Endothelial cell of umbilical vein (primary cell): Measurements from ENCODE around the gene THBS3. TPM values are rescaled to one million over a fixed set of nuclear protein-coding genes. Genes with fewer than 3 reads are reported as not detected.

Experiments used
- BruUV-seq: library from RNA; stranded (reverse); fragments of 400-500 nt; replicated peaks from 2 replicates; lab custom pipeline; 2021; lab: Mats Ljungman, UMichigan
- CTCF ChIA-PET: fragments of 300-600, 350-600 bp; sonication (Branson Sonifier 250); formaldehyde crosslinking; loops from one replicate; lab custom pipeline; 2021; ENCODE audit warnings: antibody characterized with exemption, inconsistent platforms; lab: Charles Lee
- POLR2A ChIA-PET: fragments of 300-600, 350-600 bp; sonication (Branson Sonifier 250); formaldehyde crosslinking; loops from one replicate; lab custom pipeline; 2021; ENCODE audit warnings: antibody characterized with exemption, inconsistent platforms; lab: Charles Lee
- DNase-seq: peaks from one replicate; pipeline ENCODE4 v3.0.0-alpha.2; 2011; ENCODE audit warnings: low read depth, low spot score
- FAIRE-seq: peaks from 2 replicates; lab custom pipeline; 2011; peaks lifted over from hg19 to GRCh38; lab: Jason Lieb, UNC
- H2AFZ ChIP-seq: 2 replicates; pipeline ENCODE4 v1.6.0; 2012; ENCODE audit warnings: low read depth, low read length, control low read depth, inconsistent platforms
- H3K27ac ChIP-seq: 2 replicates; pipeline ENCODE4 v1.5.1; 2011; ENCODE audit warnings: low read depth, mild to moderate bottlenecking, control low read depth, low read length, moderate library complexity; ENCODE audit not compliant: insufficient read depth
- H3K27me3 ChIP-seq, 2 experiments: 2 replicates each; pipeline versions ENCODE4 v1.6.0 to v1.6.1; 2011; ENCODE audit warnings: low read length in 2 of 2, mixed read lengths in 1 of 2; ENCODE audit not compliant: control insufficient read depth in 2 of 2, insufficient read depth in 2 of 2
- H3K36me3 ChIP-seq, 2 experiments: 2 replicates in 1 of 2; 3 replicates in 1 of 2; pipeline ENCODE4 v1.5.1; 2011; ENCODE audit warnings: low read length in 2 of 2, mild to moderate bottlenecking in 1 of 2, moderate library complexity in 1 of 2; ENCODE audit not compliant: control insufficient read depth in 2 of 2, insufficient read depth in 2 of 2; ENCODE audit errors: extremely low read depth in 1 of 2
- H3K4me1 ChIP-seq: 3 replicates; pipeline ENCODE4 v1.5.1; 2011; ENCODE audit warnings: mild to moderate bottlenecking, low read length; ENCODE audit not compliant: control insufficient read depth, insufficient read depth; ENCODE audit errors: extremely low read depth
- H3K4me2 ChIP-seq: 2 replicates; pipeline ENCODE4 v1.6.1; 2011; ENCODE audit warnings: low read length, control low read depth, mixed read lengths; ENCODE audit not compliant: insufficient read depth
- H3K4me3 ChIP-seq, 3 experiments: fragments of 200-600 bp in 1 of 3; sonication (generic), shearing (Covaris generic) in 1 of 3; replicated peaks in 1 of 3; 2 replicates each; pipeline ENCODE4 v1.5.1; 2011 to 2016; ENCODE audit warnings: control low read depth in 3 of 3, low read length in 3 of 3, mild to moderate bottlenecking in 2 of 3, inconsistent platforms in 1 of 3, low read depth in 1 of 3, moderate library complexity in 1 of 3; ENCODE audit not compliant: insufficient read depth in 1 of 3
- H3K79me2 ChIP-seq: 2 replicates; pipeline ENCODE4 v1.6.0; 2012; ENCODE audit warnings: low read length, inconsistent platforms; ENCODE audit not compliant: control insufficient read depth, insufficient read depth
- H3K9ac ChIP-seq: replicated peaks from 2 replicates; pipeline ENCODE3; 2011; ENCODE audit warnings: low read length, control low read depth; ENCODE audit not compliant: insufficient read depth; ENCODE audit errors: extremely low read depth
- H3K9me1 ChIP-seq: replicated peaks from 3 replicates; pipeline ENCODE4 v1.6.0; 2011; ENCODE audit warnings: mild to moderate bottlenecking, low read length; ENCODE audit not compliant: control insufficient read depth, insufficient read depth; ENCODE audit errors: extremely low read depth
- H3K9me3 ChIP-seq: replicated peaks from 2 replicates; pipeline ENCODE4 v1.5.1; 2012; ENCODE audit warnings: low read length, inconsistent platforms; ENCODE audit not compliant: control insufficient read depth, insufficient read depth
- H4K20me1 ChIP-seq: replicated peaks from 2 replicates; pipeline ENCODE3; 2011; ENCODE audit warnings: mild to moderate bottlenecking, low read length; ENCODE audit not compliant: control insufficient read depth, insufficient read depth; ENCODE audit errors: extremely low read depth
- CTCF ChIP-seq, 2 donors: IDR thresholded peaks; 1 replicate in 1 of 2; 2 replicates in 1 of 2; pipeline ENCODE4 v1.5.1; 2011; ENCODE audit warnings: low read length in 2 of 2, mild to moderate bottlenecking in 2 of 2, moderate library complexity in 2 of 2, control low read depth in 1 of 2, inconsistent platforms in 1 of 2, low read depth in 1 of 2; ENCODE audit not compliant: insufficient read depth in 1 of 2; ENCODE audit errors: extremely low read depth in 1 of 2
- EZH2 ChIP-seq: IDR thresholded peaks from 2 replicates; pipeline ENCODE4 v1.6.1; 2012; ENCODE audit warnings: borderline replicate concordance, low read depth, mild to moderate bottlenecking, moderate library complexity, low read length, inconsistent platforms; ENCODE audit not compliant: severe bottlenecking
- FOS ChIP-seq: IDR thresholded peaks from 2 replicates; pipeline ENCODE4 v1.6.1; 2011; ENCODE audit warnings: mild to moderate bottlenecking, low read length, moderate library complexity, borderline replicate concordance; ENCODE audit not compliant: insufficient read depth
- GATA2 ChIP-seq: IDR thresholded peaks from 2 replicates; pipeline ENCODE4 v1.7.0; 2011; ENCODE audit warnings: low read depth, mild to moderate bottlenecking, moderate library complexity, mixed read lengths, low read length; ENCODE audit not compliant: insufficient read length, insufficient read depth
- JUN ChIP-seq: IDR thresholded peaks from 2 replicates; pipeline ENCODE4 v1.6.1; 2011; ENCODE audit warnings: borderline replicate concordance, low read depth; ENCODE audit not compliant: insufficient read length, insufficient read depth
- MYC ChIP-seq: IDR thresholded peaks from one replicate; pipeline ENCODE4 v1.6.1; 2011; ENCODE audit warnings: mild to moderate bottlenecking, low read depth, low read length
- POLR2A ChIP-seq: IDR thresholded peaks from 2 replicates; pipeline ENCODE4 v1.6.1; 2012; ENCODE audit warnings: low read depth, mild to moderate bottlenecking, control low read depth, low read length
- POLR2AphosphoS5 ChIP-seq: IDR thresholded peaks from 2 replicates; pipeline ENCODE4 v1.6.1; 2012; ENCODE audit warnings: low read depth, mild to moderate bottlenecking, control low read depth, low read length, moderate library complexity; ENCODE audit not compliant: insufficient read depth
- dilution Hi-C: fragments of 300-500 bp; cut with MboI; formaldehyde crosslinking; loops from one replicate; pipeline ENCODE4 v1.15.0; 2019; ENCODE audit warnings: low sequenced_read_pairs; ENCODE audit not compliant: extremely low pct_ligation_motif_present
- intact Hi-C: fragments of 100-400 bp; cut with micrococcal nuclease; formaldehyde crosslinking; loops from one replicate; pipeline ENCODE4 v1.10.0; 2022
- polyA plus RNA-seq, 4 experiments: library from polyadenylated mRNA; depleted of rRNA in 3 of 4; stranded (reverse) in 3 of 4; unstranded in 1 of 4; fragments of >200 nt; gene quantifications; 2 replicates each; pipeline versions ENCODE4 v1.2.1 to v1.2.3, GENCODE V29; 2011 to 2012; ENCODE audit warnings: missing spikeins in 1 of 4
- total RNA-seq: library from RNA; stranded (reverse); gene quantifications from 2 replicates; pipeline ENCODE4 v1.2.3, GENCODE V29; 2021

THBS3 gene
- total and polyA plus RNA-seq, 2 donors (not counting 3 experiments of a cell fraction or from before 2014, with no cell fraction given), result 23.6 to 25.7 TPM

DNA sequence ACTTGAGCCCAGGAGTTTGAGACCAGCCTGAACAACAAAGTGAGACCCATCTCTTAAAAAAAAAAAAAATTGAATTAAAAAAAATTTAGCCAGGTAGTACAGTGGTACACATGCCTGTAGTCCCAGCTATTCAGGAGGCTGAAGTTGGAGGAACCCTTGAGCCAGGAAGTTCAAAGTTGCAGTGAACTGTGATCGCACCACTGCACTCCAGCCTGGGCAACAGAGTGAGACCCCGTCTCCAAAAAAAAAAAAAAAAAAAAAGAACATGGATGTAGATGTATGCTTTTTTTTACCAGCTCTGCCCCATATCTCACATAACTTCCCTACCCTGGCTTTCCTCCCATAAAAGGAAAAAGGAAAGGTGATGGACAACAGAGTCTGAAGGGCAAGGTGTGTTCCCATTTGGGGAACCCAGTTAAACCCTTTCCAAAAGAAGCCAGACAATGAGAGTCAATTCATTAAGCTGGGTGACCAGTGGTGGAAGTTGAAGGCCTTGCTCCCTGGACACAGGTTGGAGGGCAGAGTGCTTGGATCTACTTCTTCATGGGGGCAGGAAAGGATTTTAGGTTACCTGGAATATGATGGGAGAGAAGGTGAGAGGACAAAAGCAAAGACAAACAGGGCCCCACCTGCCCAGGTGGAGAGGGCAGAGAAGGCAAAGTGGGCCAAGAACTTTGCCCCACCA is 37.5 kb downstream of the THBS3 start:
- POLR2A ChIA-PET, result interaction anchor here (0.7 kb wide), 1 partner anchor 40 kb away, joined by 4 read pairs; no protein-coding TSS in a partner anchor
- no TSS peak for BruUV-seq
- dilution Hi-C loops, result no loop called here

More for the DNA sequence above, 37.5 kb downstream of the THBS3 start:
- H3K9me3 ChIP-seq, result no peaks in the 10 kb centered on the region
- H3K4me1 ChIP-seq, result peaks cover 28% of the 10 kb centered on the region
- H3K36me3 ChIP-seq, result peaks cover 3 to 9% of the 10 kb centered on the region in 2 experiments
- intact Hi-C loops, result no loop called here
- H3K4me3 ChIP-seq, result no peak overlapping the region
- CTCF ChIA-PET, result interaction anchor here (1.2 to 8.3 kb wide), 3 partner anchors 46 to 85 kb away, joined by 3 to 673 read pairs (median 5); no protein-coding TSS in a partner anchor
- peaks cover 16% of the 10 kb centered on the region for H3K79me2 ChIP-seq
- no peaks in the 10 kb centered on the region for H3K27me3 ChIP-seq
- no peak overlapping the region for H3K9ac ChIP-seq
- no peaks in the 10 kb centered on the region for H4K20me1 ChIP-seq
- H3K27ac ChIP-seq, result no peak overlapping the region
- H2AFZ ChIP-seq, result no peak overlapping the region
- TF ChIP-seq CTCF (IDR thresholded peaks at IDR 0.05; ENCODE audit: extremely low read depth in 1 of 2, insufficient read depth in 1 of 2, low read depth in 1 of 2, low read length in 2 of 2) (no peak), EZH2 (no peak), MYC (no peak), FOS (no peak), GATA2 (no peak), POLR2AphosphoS5 (no peak), JUN (no peak), POLR2A (no peak)
- no peak for DNase-seq
- no peaks in the 10 kb centered on the region for H3K9me1 ChIP-seq
- no peak overlapping the region for H3K4me2 ChIP-seq
- no peak for FAIRE-seq
